Endothelial cell of umbilical vein (primary cell): Measurements from ENCODE around the gene TIMM17A.

Experiments used
- CTCF ChIP-seq, 2 donors: IDR thresholded peaks; 1 replicate in 1 of 2; 2 replicates in 1 of 2; pipeline ENCODE4 v1.5.1; 2011; ENCODE audit warnings: low read length in 2 of 2, mild to moderate bottlenecking in 2 of 2, moderate library complexity in 2 of 2, control low read depth in 1 of 2, inconsistent platforms in 1 of 2, low read depth in 1 of 2; ENCODE audit not compliant: insufficient read depth in 1 of 2; ENCODE audit errors: extremely low read depth in 1 of 2
- MAX ChIP-seq: IDR thresholded peaks from 2 replicates; pipeline ENCODE4 v1.6.1; 2011; ENCODE audit not compliant: insufficient read depth, insufficient read length

GRCh38 chr1:201983380-201983805, 28.1 kb downstream of the TIMM17A start:
- TF ChIP-seq MAX (no peak), CTCF (IDR thresholded peaks at IDR 0.05; ENCODE audit: extremely low read depth in 1 of 2, insufficient read depth in 1 of 2, low read depth in 1 of 2, low read length in 2 of 2) (no peak)
